GM23338 (cell line): ENCODE results near the gene ADGRL3. TPM values are rescaled to one million over a fixed set of nuclear protein-coding genes. Genes with fewer than 3 reads are reported as not detected.

Experiments used
- ATAC-seq: fragments of 200-7000 bp; cut with Tn5 transposase; 3 replicates; pipeline ENCODE4 v1.9.1; 2020
- DNase-seq: peaks from one replicate; pipeline ENCODE4 v3.0.0-alpha.2; 2015; ENCODE audit warnings: low spot score
- H2AFZ ChIP-seq: fragments of 200-600 bp; sonication (generic); 2 replicates; pipeline ENCODE4 v1.8.0; 2016; ENCODE audit warnings: antibody characterized with exemption, mild to moderate bottlenecking, moderate library complexity
- H3F3A ChIP-seq: fragments of 200-600 bp; sonication (generic); replicated peaks from 2 replicates; pipeline ENCODE4 v1.8.0; 2017; ENCODE audit warnings: antibody characterized with exemption, mixed run types, low read depth
- H3K27ac ChIP-seq: fragments of 200-600 bp; sonication (generic); 2 replicates; pipeline ENCODE4 v1.6.1; 2016; ENCODE audit warnings: low read depth
- H3K27me3 ChIP-seq: fragments of 200-600 bp; sonication (generic); 2 replicates; pipeline ENCODE4 v1.8.0; 2016; ENCODE audit warnings: mild to moderate bottlenecking, mixed run types, moderate library complexity; ENCODE audit not compliant: insufficient read depth
- H3K36me3 ChIP-seq: fragments of 200-600 bp; sonication (generic); 2 replicates; pipeline ENCODE4 v1.8.0; 2016; ENCODE audit warnings: mild to moderate bottlenecking; ENCODE audit not compliant: insufficient read depth
- H3K4me1 ChIP-seq: fragments of 200-600 bp; sonication (generic); 2 replicates; pipeline ENCODE4 v1.8.0; 2016; ENCODE audit warnings: mild to moderate bottlenecking, moderate library complexity; ENCODE audit not compliant: insufficient read depth
- H3K4me2 ChIP-seq: fragments of 200-600 bp; sonication (generic); 2 replicates; pipeline ENCODE4 v1.7.1; 2017; ENCODE audit warnings: mixed run types
- H3K4me3 ChIP-seq: fragments of 200-600 bp; sonication (generic); 2 replicates; pipeline ENCODE4 v1.6.1; 2016; ENCODE audit warnings: mixed run types
- H3K79me2 ChIP-seq: fragments of 200-600 bp; sonication (generic); replicated peaks from 2 replicates; pipeline ENCODE4 v1.8.0; 2017; ENCODE audit warnings: mild to moderate bottlenecking; ENCODE audit not compliant: insufficient read depth
- H3K9me2 ChIP-seq: fragments of 200-600 bp; sonication (generic); 2 replicates; pipeline ENCODE4 v1.8.0; 2017; ENCODE audit not compliant: insufficient read depth
- H4K20me1 ChIP-seq: fragments of 200-600 bp; sonication (generic); replicated peaks from 2 replicates; pipeline ENCODE4 v1.8.0; 2017; ENCODE audit warnings: mild to moderate bottlenecking; ENCODE audit not compliant: insufficient read depth
- H3K27ac Mint-ChIP-seq: 2 replicates; pipeline ENCODE4 v1.8.0; 2020; ENCODE audit warnings: inconsistent platforms, mild to moderate bottlenecking, moderate library complexity, mixed read lengths
- H3K27me3 Mint-ChIP-seq: 3 replicates; pipeline ENCODE4 v1.8.0; 2022; ENCODE audit warnings: low read depth, mild to moderate bottlenecking, moderate library complexity, mixed read lengths, inconsistent platforms; ENCODE audit not compliant: insufficient read depth, poor library complexity
- H3K36me3 Mint-ChIP-seq: 3 replicates; pipeline ENCODE4 v1.8.0; 2021; ENCODE audit warnings: low read depth, mild to moderate bottlenecking, inconsistent platforms, moderate library complexity, mixed read lengths
- H3K4me1 Mint-ChIP-seq: 3 replicates; pipeline ENCODE4 v1.8.0; 2020; ENCODE audit warnings: mild to moderate bottlenecking, inconsistent platforms, mixed read lengths
- H3K4me3 Mint-ChIP-seq: 3 replicates; pipeline ENCODE4 v1.8.0; 2021; ENCODE audit warnings: moderate library complexity, mild to moderate bottlenecking, inconsistent platforms, mixed read lengths
- H3K9me3 Mint-ChIP-seq: 3 replicates; pipeline ENCODE4 v1.8.0; 2020; ENCODE audit warnings: moderate library complexity, mild to moderate bottlenecking, inconsistent platforms, mixed read lengths
- CREB1 ChIP-seq: fragments of 250-450 bp; sonication (Bioruptor Pico); IDR thresholded peaks from 2 replicates; pipeline ENCODE4 v1.5.0; 2020; ENCODE audit warnings: low read depth, mild to moderate bottlenecking, moderate library complexity
- EZH2 ChIP-seq: fragments of 200-600 bp; sonication (generic); IDR thresholded peaks from one replicate; pipeline ENCODE4 v1.8.0; 2017; ENCODE audit warnings: antibody characterized with exemption, mild to moderate bottlenecking, low read depth; ENCODE audit not compliant: unreplicated experiment
- EZH2phosphoT487 ChIP-seq: fragments of 200-600 bp; sonication (generic); IDR thresholded peaks from one replicate; pipeline ENCODE4 v1.8.1; 2018; ENCODE audit warnings: antibody characterized with exemption; ENCODE audit not compliant: unreplicated experiment
- JUNB ChIP-seq: IDR thresholded peaks from one replicate; pipeline ENCODE4 v1.6.1; 2016; ENCODE audit warnings: antibody characterized with exemption; ENCODE audit not compliant: unreplicated experiment
- NANOG ChIP-seq: IDR thresholded peaks from 2 replicates; pipeline ENCODE4 v1.6.1; 2016; ENCODE audit warnings: antibody characterized with exemption, borderline replicate concordance
- POLR2AphosphoS5 ChIP-seq: IDR thresholded peaks from 2 replicates; pipeline ENCODE4 v1.6.1; 2016; ENCODE audit warnings: antibody characterized with exemption, low read depth
- STAT1 ChIP-seq: IDR thresholded peaks from one replicate; pipeline ENCODE4 v1.6.1; 2016; ENCODE audit warnings: antibody characterized with exemption; ENCODE audit not compliant: unreplicated experiment
- ZNF114 ChIP-seq: fragments of 250-450 bp; sonication (Bioruptor Pico); IDR thresholded peaks from 2 replicates; pipeline ENCODE4 v1.5.0; 2020; ENCODE audit warnings: mild to moderate bottlenecking, moderate library complexity
- ZNF331 ChIP-seq: fragments of 250-450 bp; sonication (Bioruptor Pico); IDR thresholded peaks from 2 replicates; pipeline ENCODE4 v1.5.0; 2020; ENCODE audit warnings: low read depth, mild to moderate bottlenecking, moderate library complexity
- polyA plus RNA-seq: library from polyadenylated mRNA; unstranded; fragments of >200 nt; fragmentation: Nextera tagmentation; extraction: Ambion mirVana; gene quantifications from 2 replicates; pipeline ENCODE4 v1.2.1, GENCODE V29; 2016
- total RNA-seq: library from RNA; depleted of rRNA; stranded (reverse); fragments of >200 nt; shearing (Covaris generic); gene quantifications from 2 replicates; pipeline ENCODE4 v1.2.3, GENCODE V29; 2014
- TF ChIP-seq, protein P1 (sequence below): IDR thresholded peaks from one replicate; pipeline ENCODE4 v1.6.1; 2018; ENCODE audit warnings: antibody characterized with exemption; ENCODE audit not compliant: unreplicated experiment
- TF ChIP-seq, protein P2 (sequence below), 2 experiments: fragments of 200-600 bp in 1 of 2; sonication (generic) in 1 of 2; conservative IDR thresholded peaks; 2 replicates each; pipeline versions ENCODE4 v1.5.1 to v1.6.1; 2016 to 2017; ENCODE audit warnings: antibody characterized with exemption in 2 of 2, low read depth in 2 of 2, mild to moderate bottlenecking in 2 of 2, moderate library complexity in 1 of 2
- TF ChIP-seq, protein P3 (sequence below): IDR thresholded peaks from 2 replicates; pipeline ENCODE4 v1.6.1; 2016; ENCODE audit warnings: antibody characterized with exemption
- TF ChIP-seq, protein P4 (sequence below): fragments of 250-450 bp; sonication (Bioruptor Pico); IDR thresholded peaks from 2 replicates; pipeline ENCODE4 v1.5.0; 2020; ENCODE audit warnings: mild to moderate bottlenecking, moderate library complexity

The ADGRL3 gene
- total and polyA plus RNA-seq, 2 experiments from 2014 or later = 9.7 to 16.5 TPM

DNA sequence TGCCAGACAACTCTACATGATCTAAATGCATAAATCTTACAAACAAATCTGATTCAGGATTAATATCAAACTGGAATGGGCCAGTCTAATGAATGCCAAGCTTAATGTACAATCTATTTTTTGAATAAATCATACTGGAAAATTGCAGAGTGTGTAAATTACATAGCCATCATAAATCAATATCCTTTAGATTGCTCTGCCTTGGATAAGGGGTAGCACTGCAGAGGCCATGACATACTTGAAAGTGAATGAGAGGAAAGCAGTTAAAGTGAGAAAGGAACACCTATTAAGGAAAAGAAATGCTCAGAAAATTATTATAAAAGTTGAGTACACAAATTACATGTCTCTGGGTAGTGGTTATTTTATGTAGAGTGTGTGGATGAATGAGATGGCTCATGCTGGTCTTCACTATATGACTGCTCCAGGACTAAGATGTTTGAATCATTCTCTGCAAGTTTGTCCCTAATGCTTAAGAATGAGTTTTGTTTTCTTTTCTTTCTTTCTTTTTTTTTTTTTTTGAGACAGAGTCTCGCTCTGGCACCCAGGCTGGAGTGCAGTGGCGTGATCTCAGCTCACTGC is 100.2 kb downstream of the ADGRL3 start:
- Histone ChIP-seq H3K79me2 (0 out of 2 replicates have a peak, but pooled peaks cover 7% of the 10 kb centered on the region), H2AFZ (no peak overlapping the region), H3K27ac (no peak overlapping the region), H3K36me3 (no peaks in the 10 kb centered on the region), H3K9me2 (no peaks in the 10 kb centered on the region), H3K4me3 (no peak overlapping the region), H3K4me1 (peaks cover 27% of the 10 kb centered on the region), H3K27me3 (no peaks in the 10 kb centered on the region), H4K20me1 (no peaks in the 10 kb centered on the region), H3K4me2 (no peak overlapping the region), H3F3A (no peaks in the 10 kb centered on the region)
- peaks cover 5% of the 10 kb centered on the region for H3K27me3 Mint-ChIP-seq
- H3K9me3 Mint-ChIP-seq = no peaks in the 10 kb centered on the region
- DNase-seq (no peak), ATAC-seq (no peak)
- no peaks in the 10 kb centered on the region for H3K36me3 Mint-ChIP-seq
- TF ChIP-seq CREB1 (no peak), ZNF331 (CRISPR knock-in tag) (no peak), STAT1 (no peak), POLR2AphosphoS5 (no peak), JUNB (no peak), EZH2phosphoT487 (no peak), ZNF114 (CRISPR knock-in tag) (no peak), EZH2 (no peak), NANOG (no peak)
- TF ChIP-seq, protein P1, sequence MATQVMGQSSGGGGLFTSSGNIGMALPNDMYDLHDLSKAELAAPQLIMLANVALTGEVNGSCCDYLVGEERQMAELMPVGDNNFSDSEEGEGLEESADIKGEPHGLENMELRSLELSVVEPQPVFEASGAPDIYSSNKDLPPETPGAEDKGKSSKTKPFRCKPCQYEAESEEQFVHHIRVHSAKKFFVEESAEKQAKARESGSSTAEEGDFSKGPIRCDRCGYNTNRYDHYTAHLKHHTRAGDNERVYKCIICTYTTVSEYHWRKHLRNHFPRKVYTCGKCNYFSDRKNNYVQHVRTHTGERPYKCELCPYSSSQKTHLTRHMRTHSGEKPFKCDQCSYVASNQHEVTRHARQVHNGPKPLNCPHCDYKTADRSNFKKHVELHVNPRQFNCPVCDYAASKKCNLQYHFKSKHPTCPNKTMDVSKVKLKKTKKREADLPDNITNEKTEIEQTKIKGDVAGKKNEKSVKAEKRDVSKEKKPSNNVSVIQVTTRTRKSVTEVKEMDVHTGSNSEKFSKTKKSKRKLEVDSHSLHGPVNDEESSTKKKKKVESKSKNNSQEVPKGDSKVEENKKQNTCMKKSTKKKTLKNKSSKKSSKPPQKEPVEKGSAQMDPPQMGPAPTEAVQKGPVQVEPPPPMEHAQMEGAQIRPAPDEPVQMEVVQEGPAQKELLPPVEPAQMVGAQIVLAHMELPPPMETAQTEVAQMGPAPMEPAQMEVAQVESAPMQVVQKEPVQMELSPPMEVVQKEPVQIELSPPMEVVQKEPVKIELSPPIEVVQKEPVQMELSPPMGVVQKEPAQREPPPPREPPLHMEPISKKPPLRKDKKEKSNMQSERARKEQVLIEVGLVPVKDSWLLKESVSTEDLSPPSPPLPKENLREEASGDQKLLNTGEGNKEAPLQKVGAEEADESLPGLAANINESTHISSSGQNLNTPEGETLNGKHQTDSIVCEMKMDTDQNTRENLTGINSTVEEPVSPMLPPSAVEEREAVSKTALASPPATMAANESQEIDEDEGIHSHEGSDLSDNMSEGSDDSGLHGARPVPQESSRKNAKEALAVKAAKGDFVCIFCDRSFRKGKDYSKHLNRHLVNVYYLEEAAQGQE = no peak
- TF ChIP-seq, protein P2, sequence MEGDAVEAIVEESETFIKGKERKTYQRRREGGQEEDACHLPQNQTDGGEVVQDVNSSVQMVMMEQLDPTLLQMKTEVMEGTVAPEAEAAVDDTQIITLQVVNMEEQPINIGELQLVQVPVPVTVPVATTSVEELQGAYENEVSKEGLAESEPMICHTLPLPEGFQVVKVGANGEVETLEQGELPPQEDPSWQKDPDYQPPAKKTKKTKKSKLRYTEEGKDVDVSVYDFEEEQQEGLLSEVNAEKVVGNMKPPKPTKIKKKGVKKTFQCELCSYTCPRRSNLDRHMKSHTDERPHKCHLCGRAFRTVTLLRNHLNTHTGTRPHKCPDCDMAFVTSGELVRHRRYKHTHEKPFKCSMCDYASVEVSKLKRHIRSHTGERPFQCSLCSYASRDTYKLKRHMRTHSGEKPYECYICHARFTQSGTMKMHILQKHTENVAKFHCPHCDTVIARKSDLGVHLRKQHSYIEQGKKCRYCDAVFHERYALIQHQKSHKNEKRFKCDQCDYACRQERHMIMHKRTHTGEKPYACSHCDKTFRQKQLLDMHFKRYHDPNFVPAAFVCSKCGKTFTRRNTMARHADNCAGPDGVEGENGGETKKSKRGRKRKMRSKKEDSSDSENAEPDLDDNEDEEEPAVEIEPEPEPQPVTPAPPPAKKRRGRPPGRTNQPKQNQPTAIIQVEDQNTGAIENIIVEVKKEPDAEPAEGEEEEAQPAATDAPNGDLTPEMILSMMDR (conservative IDR thresholded peaks at IDR 0.05; ENCODE audit: low read depth in 2 of 2) = no peak
- TF ChIP-seq, protein P3, sequence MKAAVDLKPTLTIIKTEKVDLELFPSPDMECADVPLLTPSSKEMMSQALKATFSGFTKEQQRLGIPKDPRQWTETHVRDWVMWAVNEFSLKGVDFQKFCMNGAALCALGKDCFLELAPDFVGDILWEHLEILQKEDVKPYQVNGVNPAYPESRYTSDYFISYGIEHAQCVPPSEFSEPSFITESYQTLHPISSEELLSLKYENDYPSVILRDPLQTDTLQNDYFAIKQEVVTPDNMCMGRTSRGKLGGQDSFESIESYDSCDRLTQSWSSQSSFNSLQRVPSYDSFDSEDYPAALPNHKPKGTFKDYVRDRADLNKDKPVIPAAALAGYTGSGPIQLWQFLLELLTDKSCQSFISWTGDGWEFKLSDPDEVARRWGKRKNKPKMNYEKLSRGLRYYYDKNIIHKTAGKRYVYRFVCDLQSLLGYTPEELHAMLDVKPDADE = no peak
- TF ChIP-seq, protein P4, sequence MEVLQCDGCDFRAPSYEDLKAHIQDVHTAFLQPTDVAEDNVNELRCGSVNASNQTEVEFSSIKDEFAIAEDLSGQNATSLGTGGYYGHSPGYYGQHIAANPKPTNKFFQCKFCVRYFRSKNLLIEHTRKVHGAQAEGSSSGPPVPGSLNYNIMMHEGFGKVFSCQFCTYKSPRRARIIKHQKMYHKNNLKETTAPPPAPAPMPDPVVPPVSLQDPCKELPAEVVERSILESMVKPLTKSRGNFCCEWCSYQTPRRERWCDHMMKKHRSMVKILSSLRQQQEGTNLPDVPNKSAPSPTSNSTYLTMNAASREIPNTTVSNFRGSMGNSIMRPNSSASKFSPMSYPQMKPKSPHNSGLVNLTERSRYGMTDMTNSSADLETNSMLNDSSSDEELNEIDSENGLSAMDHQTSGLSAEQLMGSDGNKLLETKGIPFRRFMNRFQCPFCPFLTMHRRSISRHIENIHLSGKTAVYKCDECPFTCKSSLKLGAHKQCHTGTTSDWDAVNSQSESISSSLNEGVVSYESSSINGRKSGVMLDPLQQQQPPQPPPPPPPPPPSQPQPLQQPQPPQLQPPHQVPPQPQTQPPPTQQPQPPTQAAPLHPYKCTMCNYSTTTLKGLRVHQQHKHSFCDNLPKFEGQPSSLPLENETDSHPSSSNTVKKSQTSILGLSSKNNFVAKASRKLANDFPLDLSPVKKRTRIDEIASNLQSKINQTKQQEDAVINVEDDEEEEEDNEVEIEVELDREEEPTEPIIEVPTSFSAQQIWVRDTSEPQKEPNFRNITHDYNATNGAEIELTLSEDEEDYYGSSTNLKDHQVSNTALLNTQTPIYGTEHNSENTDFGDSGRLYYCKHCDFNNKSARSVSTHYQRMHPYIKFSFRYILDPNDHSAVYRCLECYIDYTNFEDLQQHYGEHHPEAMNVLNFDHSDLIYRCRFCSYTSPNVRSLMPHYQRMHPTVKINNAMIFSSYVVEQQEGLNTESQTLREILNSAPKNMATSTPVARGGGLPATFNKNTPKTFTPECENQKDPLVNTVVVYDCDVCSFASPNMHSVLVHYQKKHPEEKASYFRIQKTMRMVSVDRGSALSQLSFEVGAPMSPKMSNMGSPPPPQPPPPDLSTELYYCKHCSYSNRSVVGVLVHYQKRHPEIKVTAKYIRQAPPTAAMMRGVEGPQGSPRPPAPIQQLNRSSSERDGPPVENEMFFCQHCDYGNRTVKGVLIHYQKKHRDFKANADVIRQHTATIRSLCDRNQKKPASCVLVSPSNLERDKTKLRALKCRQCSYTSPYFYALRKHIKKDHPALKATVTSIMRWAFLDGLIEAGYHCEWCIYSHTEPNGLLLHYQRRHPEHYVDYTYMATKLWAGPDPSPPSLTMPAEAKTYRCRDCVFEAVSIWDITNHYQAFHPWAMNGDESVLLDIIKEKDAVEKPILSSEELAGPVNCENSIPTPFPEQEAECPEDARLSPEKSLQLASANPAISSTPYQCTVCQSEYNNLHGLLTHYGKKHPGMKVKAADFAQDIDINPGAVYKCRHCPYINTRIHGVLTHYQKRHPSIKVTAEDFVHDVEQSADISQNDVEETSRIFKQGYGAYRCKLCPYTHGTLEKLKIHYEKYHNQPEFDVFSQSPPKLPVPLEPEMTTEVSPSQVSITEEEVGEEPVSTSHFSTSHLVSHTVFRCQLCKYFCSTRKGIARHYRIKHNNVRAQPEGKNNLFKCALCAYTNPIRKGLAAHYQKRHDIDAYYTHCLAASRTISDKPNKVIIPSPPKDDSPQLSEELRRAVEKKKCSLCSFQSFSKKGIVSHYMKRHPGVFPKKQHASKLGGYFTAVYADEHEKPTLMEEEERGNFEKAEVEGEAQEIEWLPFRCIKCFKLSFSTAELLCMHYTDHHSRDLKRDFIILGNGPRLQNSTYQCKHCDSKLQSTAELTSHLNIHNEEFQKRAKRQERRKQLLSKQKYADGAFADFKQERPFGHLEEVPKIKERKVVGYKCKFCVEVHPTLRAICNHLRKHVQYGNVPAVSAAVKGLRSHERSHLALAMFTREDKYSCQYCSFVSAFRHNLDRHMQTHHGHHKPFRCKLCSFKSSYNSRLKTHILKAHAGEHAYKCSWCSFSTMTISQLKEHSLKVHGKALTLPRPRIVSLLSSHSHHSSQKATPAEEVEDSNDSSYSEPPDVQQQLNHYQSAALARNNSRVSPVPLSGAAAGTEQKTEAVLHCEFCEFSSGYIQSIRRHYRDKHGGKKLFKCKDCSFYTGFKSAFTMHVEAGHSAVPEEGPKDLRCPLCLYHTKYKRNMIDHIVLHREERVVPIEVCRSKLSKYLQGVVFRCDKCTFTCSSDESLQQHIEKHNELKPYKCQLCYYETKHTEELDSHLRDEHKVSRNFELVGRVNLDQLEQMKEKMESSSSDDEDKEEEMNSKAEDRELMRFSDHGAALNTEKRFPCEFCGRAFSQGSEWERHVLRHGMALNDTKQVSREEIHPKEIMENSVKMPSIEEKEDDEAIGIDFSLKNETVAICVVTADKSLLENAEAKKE (CRISPR knock-in tag) = no peak
- peak overlapping the region; percentile 10; the same call in 1 of the 2 replicates for H3K27ac Mint-ChIP-seq
- peaks cover 51% of the 10 kb centered on the region for H3K4me1 Mint-ChIP-seq
- H3K4me3 Mint-ChIP-seq = no peak overlapping the region
